Right lobe of liver (tissue), 5 donors: Measurements from ENCODE around the gene ZNF691. TPM values are rescaled to one million over a fixed set of nuclear protein-coding genes. Genes with fewer than 3 reads are reported as not detected.

Source experiments
- total RNA-seq, 6 experiments: library from RNA; depleted of rRNA in 2 of 6; stranded (reverse); fragments of >200 nt in 2 of 6; fragmentation: NEBNext Ultra II Directional in 3 of 6; extraction: Animal tissue kit (Norgen Biotek cat#: 25700) in 3 of 6; gene quantifications; one replicate each; pipeline versions ENCODE4 v1.1.0 to v1.2.4, GENCODE V29; 2016 to 2023
- donor health status: DM: no; HTN: no; CAD: no.
- donor health status: DM: no; HTN: no; CAD: no.
- donor health status: DM: no; HTN: yes; CAD: no.
- donor health status: DM: no; HTN: yes; CAD: no.

Gene ZNF691
- total RNA-seq, 6 experiments from 2014 or later = 5.0 to 9.5 (median 7.2) TPM

Other genes with a start within 250 kb of the ZNF691 start
- gene PPIH, start 188.2 kb upstream of the ZNF691 start, total RNA-seq = 10 to 100 TPM in 2 of 6 experiments, 1 to 10 TPM in 4; 8.1 to 14.9 (median 9.2) TPM
- 100 to 1,000 TPM; 144 to 325 (median 207) TPM for gene YBX1, start 164.2 kb upstream of the ZNF691 start, total RNA-seq
- gene CLDN19, start 106.4 kb upstream of the ZNF691 start, total RNA-seq = 1 to 10 TPM in 1 of 6 experiments, not detected in 5; 1.0 TPM
- gene P3H1, start 79.6 kb upstream of the ZNF691 start, total RNA-seq = 10 to 100 TPM; 19.7 to 25.3 (median 21.6) TPM
- 1 to 10 TPM; 4.7 to 6.4 (median 5.3) TPM for gene C1orf50, start 79.4 kb upstream of the ZNF691 start, total RNA-seq
- gene TMEM269, start 61.6 kb upstream of the ZNF691 start, total RNA-seq = under 1 TPM in 1 of 6 experiments, not detected in 5; 0.07 TPM
- 10 to 100 TPM in 4 of 6 experiments, 1 to 10 TPM in 2; 6.6 to 16.2 (median 13.9) TPM for gene ERMAP, start 29.5 kb upstream of the ZNF691 start, total RNA-seq
- gene SVBP, start 29.2 kb upstream of the ZNF691 start, total RNA-seq = 10 to 100 TPM in 3 of 6 experiments, 1 to 10 TPM in 3; 6.0 to 12.8 (median 10.6) TPM
- gene SLC2A1, start 112.3 kb downstream of the ZNF691 start, total RNA-seq = 10 to 100 TPM in 1 of 6 experiments, 1 to 10 TPM in 4, under 1 TPM in 1; 0.74 to 34.3 (median 5.8) TPM